ENCODE data around the gene HMOX2. TPM values are rescaled to one million over a fixed set of nuclear protein-coding genes. Genes with fewer than 3 reads are reported as not detected.

The HMOX2 gene
- total RNA-seq, 1 donor from 2014 or later, result 53.8 TPM

DNA sequence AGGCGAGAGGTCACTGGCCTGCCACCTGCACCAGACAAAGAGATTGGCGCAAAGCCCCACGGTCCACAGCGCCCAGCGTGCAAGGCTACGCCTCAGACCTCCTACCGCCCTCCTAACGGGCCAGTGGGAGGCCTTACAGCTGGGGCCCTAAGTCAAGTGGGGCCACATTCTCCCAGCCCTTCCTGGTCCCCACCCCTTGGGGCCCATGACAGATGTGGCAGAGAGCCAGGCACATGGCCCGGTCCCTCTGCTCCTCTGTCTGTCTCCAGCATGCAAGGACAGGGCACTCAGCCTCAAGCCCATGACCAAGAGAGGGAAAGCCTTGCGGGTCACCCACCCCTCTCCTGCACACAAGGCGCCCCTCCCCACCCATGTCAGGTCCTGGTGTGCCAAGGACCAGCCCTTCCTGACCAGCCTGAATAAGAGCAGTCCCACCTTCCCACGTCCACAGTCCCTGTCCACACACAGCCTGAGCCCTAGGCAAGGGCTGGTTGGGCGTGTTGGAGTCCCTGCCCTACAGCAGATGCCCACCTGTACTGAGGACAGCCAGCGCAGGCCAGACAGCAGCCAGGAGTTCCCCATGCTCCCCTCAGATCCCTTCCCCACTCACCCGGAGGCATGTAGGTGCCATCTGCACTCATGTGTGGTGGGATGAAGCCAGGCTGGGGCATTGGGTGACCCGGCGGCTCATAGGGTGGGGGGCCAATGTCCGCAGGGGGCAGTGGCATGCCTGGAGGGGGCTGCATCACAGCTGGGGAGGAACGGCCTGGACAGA lies 37.1 kb downstream of the HMOX2 start:
- no peak for DNase-seq
- TF ChIP-seq, protein P1, sequence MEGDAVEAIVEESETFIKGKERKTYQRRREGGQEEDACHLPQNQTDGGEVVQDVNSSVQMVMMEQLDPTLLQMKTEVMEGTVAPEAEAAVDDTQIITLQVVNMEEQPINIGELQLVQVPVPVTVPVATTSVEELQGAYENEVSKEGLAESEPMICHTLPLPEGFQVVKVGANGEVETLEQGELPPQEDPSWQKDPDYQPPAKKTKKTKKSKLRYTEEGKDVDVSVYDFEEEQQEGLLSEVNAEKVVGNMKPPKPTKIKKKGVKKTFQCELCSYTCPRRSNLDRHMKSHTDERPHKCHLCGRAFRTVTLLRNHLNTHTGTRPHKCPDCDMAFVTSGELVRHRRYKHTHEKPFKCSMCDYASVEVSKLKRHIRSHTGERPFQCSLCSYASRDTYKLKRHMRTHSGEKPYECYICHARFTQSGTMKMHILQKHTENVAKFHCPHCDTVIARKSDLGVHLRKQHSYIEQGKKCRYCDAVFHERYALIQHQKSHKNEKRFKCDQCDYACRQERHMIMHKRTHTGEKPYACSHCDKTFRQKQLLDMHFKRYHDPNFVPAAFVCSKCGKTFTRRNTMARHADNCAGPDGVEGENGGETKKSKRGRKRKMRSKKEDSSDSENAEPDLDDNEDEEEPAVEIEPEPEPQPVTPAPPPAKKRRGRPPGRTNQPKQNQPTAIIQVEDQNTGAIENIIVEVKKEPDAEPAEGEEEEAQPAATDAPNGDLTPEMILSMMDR (IDR thresholded peaks at IDR 0.05), result no peak
- peak overlapping the region; percentile 44 for H3K27ac ChIP-seq
- no peaks in the 10 kb centered on the region for H3K27me3 ChIP-seq (ENCODE audit: low read depth)
- intact Hi-C loops (cut with DNase I), result no loop called here
- ATAC-seq, result no peak
- H3K4me1 ChIP-seq, result peaks cover 49% of the 10 kb centered on the region
- no peak overlapping the region for H3K4me3 ChIP-seq
- no peaks in the 10 kb centered on the region for H3K9me3 ChIP-seq
- peaks cover 54% of the 10 kb centered on the region for H3K36me3 ChIP-seq

DNA sequence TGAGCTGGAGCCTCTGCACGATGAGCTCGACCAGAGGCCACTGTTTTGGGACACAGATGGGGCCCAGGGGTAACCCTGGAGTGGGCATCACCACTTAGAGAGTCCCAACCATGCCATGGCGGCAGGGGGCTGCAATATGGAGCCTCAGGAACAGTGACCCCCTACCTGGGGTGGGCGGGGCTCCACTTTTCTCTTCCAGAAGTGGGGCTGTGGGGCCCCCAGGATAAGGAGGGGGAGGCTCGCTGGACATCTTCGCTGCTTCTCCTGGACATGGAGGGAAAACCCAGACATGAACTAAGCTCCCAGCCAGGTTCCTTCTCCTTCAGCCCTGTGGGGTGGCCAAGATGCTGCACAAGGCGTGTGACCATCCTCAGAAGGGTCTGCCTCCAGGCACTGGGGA lies 37.7 kb downstream of the HMOX2 start:
- Histone ChIP-seq H3K9me3 (no peaks in the 10 kb centered on the region), H3K4me1 (peaks cover 49% of the 10 kb centered on the region), H3K36me3 (peaks cover 48% of the 10 kb centered on the region), H3K4me3 (no peak overlapping the region), H3K27ac (peak overlapping the region; percentile 44), H3K27me3 (ENCODE audit: low read depth) (no peaks in the 10 kb centered on the region)
- intact Hi-C loops (cut with DNase I), result no loop called here
- TF ChIP-seq, protein P1 (IDR thresholded peaks at IDR 0.05), result no peak
- ATAC-seq (no peak), DNase-seq (no peak)

DNA sequence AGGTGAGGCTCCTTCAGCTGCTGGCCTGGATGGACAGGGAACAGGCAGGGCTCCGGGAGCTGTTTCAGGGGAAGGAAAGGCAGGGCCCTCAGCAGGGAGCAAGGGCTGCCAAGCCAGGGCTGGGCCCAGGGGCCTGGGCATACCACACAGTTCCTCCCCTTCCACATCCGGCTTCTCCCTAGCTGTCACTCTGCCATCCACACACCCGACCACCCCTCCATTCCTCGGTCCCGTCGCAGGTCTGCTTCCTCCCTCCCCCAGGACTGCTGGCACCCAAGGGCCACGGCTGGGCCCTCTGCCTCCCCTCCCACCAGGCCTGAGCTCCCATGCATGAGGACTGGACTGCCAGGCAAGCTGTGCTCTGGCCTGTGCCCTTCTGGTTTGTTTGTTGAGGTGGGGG lies 38.4 kb downstream of the HMOX2 start:
- intact Hi-C loops (cut with DNase I), result no loop called here
- TF ChIP-seq, protein P1 (IDR thresholded peaks at IDR 0.05), result no peak
- H3K9me3 ChIP-seq, result no peaks in the 10 kb centered on the region
- H3K36me3 ChIP-seq, result peaks cover 40% of the 10 kb centered on the region
- H3K4me1 ChIP-seq, result peaks cover 49% of the 10 kb centered on the region
- no peaks in the 10 kb centered on the region for H3K27me3 ChIP-seq (ENCODE audit: low read depth)
- H3K4me3 ChIP-seq, result no peak overlapping the region
- ATAC-seq (peak in 1 of 2 donors; percentile 7), DNase-seq (no peak)
- peak overlapping the region; percentile 44 for H3K27ac ChIP-seq

DNA sequence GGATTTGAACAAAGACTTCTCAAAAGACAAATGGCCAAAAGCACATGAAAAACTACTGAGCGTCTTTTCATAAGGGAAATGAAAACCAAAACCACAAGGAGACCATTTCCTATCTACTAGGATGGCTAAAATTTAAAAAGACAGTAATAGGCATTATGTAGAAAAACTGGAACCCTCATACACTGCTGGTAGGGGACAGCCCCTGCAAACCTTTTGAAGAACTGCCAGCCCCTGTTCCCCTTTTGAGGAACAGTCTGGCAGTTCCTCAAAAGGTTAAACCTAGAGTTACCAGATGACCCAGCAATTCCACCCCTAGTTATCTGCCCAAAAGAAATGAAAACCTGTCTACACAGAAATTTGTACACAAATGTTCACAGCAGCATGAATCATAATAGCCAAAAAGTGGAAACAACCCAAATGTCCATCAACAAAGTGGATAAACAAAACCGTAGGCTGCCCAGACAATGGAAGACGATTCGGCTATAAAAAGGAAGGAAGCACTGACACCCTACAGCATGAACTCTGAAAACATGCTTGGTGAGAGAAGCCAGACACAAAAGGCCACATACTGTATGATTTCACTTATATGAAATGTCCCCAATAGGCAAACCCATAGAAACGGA lies 39.5 kb downstream of the HMOX2 start:
- Histone ChIP-seq H3K9me3 (no peaks in the 10 kb centered on the region), H3K4me1 (peaks cover 48% of the 10 kb centered on the region), H3K4me3 (no peak overlapping the region), H3K27ac (peak overlapping the region; percentile 44), H3K36me3 (peaks cover 29% of the 10 kb centered on the region), H3K27me3 (ENCODE audit: low read depth) (no peaks in the 10 kb centered on the region)
- TF ChIP-seq, protein P1 (IDR thresholded peaks at IDR 0.05), result no peak
- ATAC-seq, result peak; percentile 17 to 66
- intact Hi-C loops (cut with DNase I), result no loop called here
- no peak for DNase-seq

DNA sequence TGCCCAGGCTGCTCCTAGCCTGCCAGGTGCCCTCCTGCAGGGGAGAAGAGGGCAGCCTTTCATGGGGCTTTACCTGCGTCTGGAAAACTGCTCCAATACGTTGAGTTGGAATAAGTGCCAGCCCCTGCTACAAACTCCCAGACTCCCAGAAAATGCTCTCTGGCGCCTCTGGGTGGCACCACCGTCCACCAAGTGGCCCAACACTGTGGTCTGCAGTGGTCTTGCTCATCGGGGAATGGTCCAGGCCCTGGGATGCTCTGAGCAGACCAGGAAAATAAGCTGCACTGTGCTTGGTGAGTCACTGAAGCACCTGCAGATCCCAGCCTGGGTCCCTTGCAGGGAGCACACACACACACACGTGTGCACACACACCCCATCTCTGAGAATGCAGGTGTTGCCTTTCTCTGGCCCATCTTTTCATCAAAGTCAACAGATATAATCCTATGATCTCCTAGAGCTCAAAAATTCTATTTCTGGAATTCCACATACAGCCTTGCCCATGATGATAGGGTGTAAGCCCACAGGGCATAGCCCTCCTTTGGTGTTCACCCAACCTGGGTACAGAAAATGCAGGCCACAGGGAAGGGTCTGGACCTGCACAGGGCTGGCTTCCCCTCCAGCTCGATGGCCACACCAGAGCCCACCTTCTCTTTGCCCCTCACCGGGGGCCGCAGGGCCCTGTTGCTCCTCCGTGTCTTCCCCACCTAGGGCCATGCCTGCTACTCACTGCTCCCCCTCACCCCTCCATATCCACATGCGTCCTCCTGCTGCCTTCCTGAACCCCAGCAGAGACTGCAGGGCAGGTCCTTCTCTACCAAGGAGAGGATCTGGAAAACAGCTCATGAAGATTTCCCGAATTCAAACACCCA lies 41.8 kb downstream of the HMOX2 start:
- Histone ChIP-seq H3K27ac (no peak overlapping the region), H3K27me3 (ENCODE audit: low read depth) (no peaks in the 10 kb centered on the region), H3K9me3 (no peaks in the 10 kb centered on the region), H3K36me3 (peaks cover 13% of the 10 kb centered on the region), H3K4me1 (peaks cover 33% of the 10 kb centered on the region), H3K4me3 (no peak overlapping the region)
- peak; percentile 26 to 31 for ATAC-seq
- no peak for DNase-seq
- intact Hi-C loops (cut with DNase I), result no loop called here
- TF ChIP-seq, protein P1 (IDR thresholded peaks at IDR 0.05), result peak; percentile 50
